Neuronal stem cell (in vitro differentiated cells): ENCODE results near the gene SERPINC1.

Experiments
- DNase-seq: peaks from one replicate; pipeline ENCODE4 v3.0.0-alpha.2; 2013; ENCODE audit warnings: low spot score
- H2AFZ ChIP-seq: one replicate; pipeline ENCODE4 v1.6.1; 2013; ENCODE audit warnings: mild to moderate bottlenecking, low read length, inconsistent platforms
- H2AK5ac ChIP-seq: 2 replicates; pipeline ENCODE4 v1.6.1; 2013; ENCODE audit warnings: low read depth, mild to moderate bottlenecking, inconsistent platforms, low read length, moderate library complexity, mixed read lengths
- H2BK120ac ChIP-seq: 2 replicates; pipeline ENCODE4 v1.6.1; 2013; ENCODE audit warnings: low read depth, mild to moderate bottlenecking, inconsistent platforms, low read length, moderate library complexity, mixed read lengths
- H2BK12ac ChIP-seq: one replicate; pipeline ENCODE4 v1.6.1; 2013; ENCODE audit warnings: low read length, inconsistent platforms
- H2BK15ac ChIP-seq: 2 replicates; pipeline ENCODE4 v1.6.1; 2013; ENCODE audit warnings: mild to moderate bottlenecking, low read length, inconsistent platforms, mixed read lengths
- H2BK5ac ChIP-seq: one replicate; pipeline ENCODE4 v1.6.1; 2013; ENCODE audit warnings: inconsistent platforms, mild to moderate bottlenecking, low read length, moderate library complexity
- H3K14ac ChIP-seq: one replicate; pipeline ENCODE4 v1.6.1; 2013; ENCODE audit warnings: low read length, inconsistent platforms
- H3K18ac ChIP-seq: 2 replicates; pipeline ENCODE4 v1.6.1; 2013; ENCODE audit warnings: low read length, inconsistent platforms
- H3K23ac ChIP-seq: 2 replicates; pipeline ENCODE4 v1.6.1; 2013; ENCODE audit warnings: low read depth, mild to moderate bottlenecking, mixed read lengths, low read length, inconsistent platforms; ENCODE audit not compliant: poor library complexity
- H3K27ac ChIP-seq: replicated peaks from 3 replicates; pipeline ENCODE4 v1.5.1; 2013; ENCODE audit warnings: low read length, inconsistent platforms
- H3K27me3 ChIP-seq, 3 experiments: 2 replicates each; pipeline ENCODE4 v1.6.1; 2013; ENCODE audit warnings: low read length in 3 of 3, mild to moderate bottlenecking in 2 of 3, inconsistent platforms in 1 of 3, low read depth in 1 of 3, mixed read lengths in 1 of 3, moderate library complexity in 1 of 3; ENCODE audit not compliant: control insufficient read depth in 3 of 3, insufficient read depth in 3 of 3
- H3K36me3 ChIP-seq, 2 donors: replicated peaks in 1 of 2; 2 replicates each; pipeline ENCODE4 v1.6.1; 2013; ENCODE audit warnings: low read length in 2 of 2; ENCODE audit not compliant: control insufficient read depth in 2 of 2, insufficient read depth in 2 of 2
- H3K4ac ChIP-seq: 2 replicates; pipeline ENCODE4 v1.6.1; 2013; ENCODE audit warnings: inconsistent platforms, mild to moderate bottlenecking, low read length, moderate library complexity
- H3K4me1 ChIP-seq, 2 donors: 1 replicate in 1 of 2; 2 replicates in 1 of 2; pipeline ENCODE4 v1.6.1; 2013; ENCODE audit warnings: low read length in 2 of 2, low read depth in 1 of 2; ENCODE audit not compliant: control insufficient read depth in 2 of 2, insufficient read depth in 1 of 2
- H3K4me2 ChIP-seq: one replicate; pipeline ENCODE4 v1.6.1; 2013; ENCODE audit warnings: mild to moderate bottlenecking, low read length, inconsistent platforms; ENCODE audit not compliant: insufficient read depth, poor library complexity, severe bottlenecking
- H3K4me3 ChIP-seq, 2 donors: 2 replicates each; pipeline ENCODE4 v1.5.1; 2013; ENCODE audit warnings: low read length in 2 of 2, mild to moderate bottlenecking in 2 of 2, inconsistent platforms in 1 of 2, moderate library complexity in 1 of 2
- H3K79me1 ChIP-seq: one replicate; pipeline ENCODE4 v1.6.1; 2013; ENCODE audit warnings: low read depth, mild to moderate bottlenecking, inconsistent platforms, low read length, moderate library complexity
- H3K9ac ChIP-seq: one replicate; pipeline ENCODE4 v1.6.1; 2013; ENCODE audit warnings: mild to moderate bottlenecking, low read depth, low read length, inconsistent platforms; ENCODE audit not compliant: poor library complexity
- H3K9me3 ChIP-seq, 2 donors: replicated peaks in 1 of 2; 2 replicates each; pipeline versions ENCODE3 to v1.6.1; 2013; ENCODE audit warnings: low read length in 2 of 2, mild to moderate bottlenecking in 2 of 2, inconsistent platforms in 1 of 2, low read depth in 1 of 2, mixed read lengths in 1 of 2, moderate library complexity in 1 of 2; ENCODE audit not compliant: control insufficient read depth in 2 of 2, insufficient read depth in 1 of 2
- H4K8ac ChIP-seq: one replicate; pipeline ENCODE4 v1.6.1; 2013; ENCODE audit warnings: low read depth, mild to moderate bottlenecking, inconsistent platforms, low read length, moderate library complexity
- H4K91ac ChIP-seq: one replicate; pipeline ENCODE4 v1.6.1; 2013; ENCODE audit warnings: low read length, low read depth, mild to moderate bottlenecking, inconsistent platforms; ENCODE audit not compliant: poor library complexity
- WGBS, 2 donors: extraction: QIAGEN DNeasy Blood & Tissue Kit; methylation state at CpG; one replicate each; pipeline ENCODE4 v1.1.7; 2013; ENCODE audit warnings: missing lambda C conversion rate in 2 of 2, mixed read lengths in 1 of 2; ENCODE audit not compliant: insufficient read length in 2 of 2, insufficient replicate concordance in 1 of 2; ENCODE audit errors: extremely low coverage in 2 of 2; 5-methylcytosine and 5-hydroxymethylcytosine counted together

Gene SERPINC1

DNA sequence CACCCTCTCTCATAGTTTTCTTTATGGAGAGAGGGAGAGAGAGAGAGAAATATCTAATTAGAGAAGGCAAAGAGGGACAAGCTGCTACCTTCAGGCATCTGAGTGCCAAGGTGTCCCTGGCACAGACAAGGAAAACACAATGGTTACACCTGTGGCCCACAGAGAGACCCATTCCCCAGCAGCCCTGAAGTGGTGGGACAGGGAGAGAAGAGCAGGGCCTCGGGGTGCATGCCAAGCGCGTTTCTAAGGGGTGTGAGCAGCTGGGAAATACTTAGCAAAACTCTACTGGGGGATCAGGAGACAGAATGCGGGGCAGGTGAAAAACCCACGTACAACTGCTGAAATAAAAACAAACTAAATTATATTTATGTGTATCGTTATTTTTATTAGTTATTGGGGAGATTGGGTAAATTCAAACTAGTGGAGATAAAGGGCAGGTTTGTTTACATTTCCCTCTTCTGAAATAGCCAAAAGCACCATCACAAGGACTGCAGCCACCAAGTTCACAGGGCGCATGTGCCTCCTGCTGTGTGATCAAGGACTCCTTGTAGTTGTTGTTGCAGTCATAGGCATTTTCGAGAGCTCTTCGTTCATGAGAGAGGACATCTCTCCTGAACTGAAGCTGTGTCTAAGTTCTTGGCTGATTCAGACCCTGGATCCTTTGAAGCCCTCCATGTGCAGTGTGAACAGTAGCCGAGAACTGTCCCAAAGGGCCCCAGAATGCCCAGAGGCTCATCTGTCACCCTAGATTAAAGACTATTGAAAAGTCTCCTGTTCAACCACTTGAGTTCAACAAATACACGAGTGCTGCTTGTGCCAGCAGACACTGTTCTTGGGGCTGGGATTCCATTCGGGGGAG is 737 bp upstream of the SERPINC1 start:
- H2BK15ac ChIP-seq: no peak overlapping the region
- H3K79me1 ChIP-seq: no peaks in the 10 kb centered on the region
- no peaks in the 10 kb centered on the region for H3K27me3 ChIP-seq
- no peak overlapping the region for H3K18ac ChIP-seq
- WGBS, 2 donors: 100% methylated on average over 1 of the region's 12 CpGs; no CpG with 5 or more reads in 1 of the 2 donors
- H2BK5ac ChIP-seq: no peak overlapping the region
- H4K91ac ChIP-seq: no peak overlapping the region
- H3K23ac ChIP-seq: no peak overlapping the region
- no peaks in the 10 kb centered on the region for H3K4me1 ChIP-seq
- no peak overlapping the region for H3K9ac ChIP-seq
- no peaks in the 10 kb centered on the region for H3K36me3 ChIP-seq
- no peak overlapping the region for H2AK5ac ChIP-seq
- H2BK12ac ChIP-seq: no peak overlapping the region
- DNase-seq: no peak
- no peak overlapping the region for H3K27ac ChIP-seq
- no peak overlapping the region for H2AFZ ChIP-seq
- H2BK120ac ChIP-seq: no peak overlapping the region
- H3K4ac ChIP-seq: no peak overlapping the region
- H4K8ac ChIP-seq: no peak overlapping the region
- no peak overlapping the region for H3K4me2 ChIP-seq
- H3K9me3 ChIP-seq: no peaks in the 10 kb centered on the region
- H3K4me3 ChIP-seq: no peak overlapping the region
- no peak overlapping the region for H3K14ac ChIP-seq

DNA sequence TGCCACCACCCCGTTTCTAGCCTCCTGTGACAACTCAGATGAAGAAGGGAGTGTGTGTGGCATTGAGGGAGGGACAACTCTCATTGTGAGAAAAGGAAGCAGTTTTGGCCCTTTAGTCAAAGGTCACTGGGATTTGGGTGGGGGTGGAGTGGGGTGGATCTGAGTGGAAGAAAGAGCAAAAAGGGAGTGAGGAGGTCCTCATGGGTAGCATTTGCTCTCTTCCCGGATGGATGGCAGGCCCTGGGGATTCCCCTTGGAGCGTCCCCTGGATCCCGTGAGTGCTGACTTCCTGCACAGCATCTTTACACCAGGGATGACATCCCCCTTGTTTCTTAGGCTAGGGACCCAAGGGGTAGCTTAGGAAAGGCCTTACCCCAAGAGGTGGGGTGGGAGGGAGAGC is 460 bp downstream of the SERPINC1 start:
- DNase-seq: no peak
- no peak overlapping the region for H3K14ac ChIP-seq
- no peaks in the 10 kb centered on the region for H3K27me3 ChIP-seq
- no peaks in the 10 kb centered on the region for H3K4me1 ChIP-seq
- no peak overlapping the region for H2BK120ac ChIP-seq
- WGBS, 2 donors: no CpG with 5 or more reads among the region's 4 CpGs
- no peak overlapping the region for H2AK5ac ChIP-seq
- H3K9ac ChIP-seq: no peak overlapping the region
- H3K4me3 ChIP-seq: no peak overlapping the region
- H3K79me1 ChIP-seq: no peaks in the 10 kb centered on the region
- H3K27ac ChIP-seq: no peak overlapping the region
- H2BK15ac ChIP-seq: no peak overlapping the region
- no peak overlapping the region for H4K91ac ChIP-seq
- H3K4ac ChIP-seq: no peak overlapping the region
- H3K9me3 ChIP-seq: no peaks in the 10 kb centered on the region
- no peak overlapping the region for H2BK12ac ChIP-seq
- H2BK5ac ChIP-seq: no peak overlapping the region
- no peak overlapping the region for H3K18ac ChIP-seq
- H3K23ac ChIP-seq: no peak overlapping the region
- H2AFZ ChIP-seq: no peak overlapping the region
- H4K8ac ChIP-seq: no peak overlapping the region
- no peaks in the 10 kb centered on the region for H3K36me3 ChIP-seq
- no peak overlapping the region for H3K4me2 ChIP-seq

DNA sequence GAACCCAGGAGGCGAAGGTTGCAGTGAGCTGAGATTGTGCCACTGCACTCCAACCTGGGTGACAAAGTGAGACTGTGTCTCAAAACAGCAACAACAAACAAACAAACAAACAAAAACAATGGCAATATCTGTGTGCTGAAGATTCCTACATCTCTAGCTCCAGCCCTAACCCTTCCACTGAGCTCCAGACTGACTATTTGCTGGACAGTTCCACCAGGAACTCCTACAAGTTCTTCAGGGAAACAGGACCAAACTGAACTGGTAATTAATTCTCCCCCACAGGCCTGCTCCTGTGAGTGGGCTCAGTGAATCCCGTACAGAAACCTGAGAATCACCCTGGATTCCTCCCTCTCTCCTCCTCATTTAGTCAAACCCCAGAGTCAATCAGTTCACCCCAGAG is 1.5 kb downstream of the SERPINC1 start:
- no CpG with 5 or more reads among the region's 2 CpGs for WGBS, 2 donors
- H3K36me3 ChIP-seq: no peaks in the 10 kb centered on the region
- no peak overlapping the region for H3K4me3 ChIP-seq
- no peak overlapping the region for H3K4ac ChIP-seq
- H3K4me1 ChIP-seq: no peaks in the 10 kb centered on the region
- no peak overlapping the region for H3K18ac ChIP-seq
- no peak overlapping the region for H3K9ac ChIP-seq
- H3K9me3 ChIP-seq: no peaks in the 10 kb centered on the region
- DNase-seq: no peak
- no peak overlapping the region for H3K4me2 ChIP-seq
- no peak overlapping the region for H3K23ac ChIP-seq
- no peak overlapping the region for H2BK120ac ChIP-seq
- H4K8ac ChIP-seq: no peak overlapping the region
- no peak overlapping the region for H2AFZ ChIP-seq
- no peaks in the 10 kb centered on the region for H3K79me1 ChIP-seq
- H2AK5ac ChIP-seq: no peak overlapping the region
- no peaks in the 10 kb centered on the region for H3K27me3 ChIP-seq
- H2BK5ac ChIP-seq: no peak overlapping the region
- no peak overlapping the region for H2BK15ac ChIP-seq
- H2BK12ac ChIP-seq: no peak overlapping the region
- H3K27ac ChIP-seq: no peak overlapping the region
- no peak overlapping the region for H3K14ac ChIP-seq
- no peak overlapping the region for H4K91ac ChIP-seq

DNA sequence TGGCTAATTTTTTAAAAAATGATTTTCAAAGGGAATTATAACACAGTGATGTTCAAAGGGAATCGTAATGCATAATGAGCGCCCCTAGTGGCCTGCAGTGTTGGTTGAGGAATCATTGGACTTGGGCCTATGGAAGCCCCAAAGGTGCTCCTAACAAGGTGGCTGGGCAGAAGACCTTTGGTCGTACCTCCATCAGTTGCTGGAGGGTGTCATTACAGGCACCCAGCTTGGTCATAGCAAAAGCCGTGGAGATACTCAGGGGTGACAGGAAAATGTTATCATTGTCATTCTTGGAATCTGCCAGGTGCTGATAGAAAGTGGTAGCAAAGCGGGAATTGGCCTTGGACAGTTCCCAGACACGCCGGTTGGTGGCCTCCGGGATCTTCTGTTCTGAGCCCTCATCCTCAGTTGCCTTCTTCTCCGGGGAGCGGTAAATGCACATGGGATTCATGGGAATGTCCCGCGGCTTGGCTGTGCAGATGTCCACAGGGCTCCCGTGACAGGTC is 2.7 kb downstream of the SERPINC1 start:
- Histone ChIP-seq H3K79me1 (no peaks in the 10 kb centered on the region), H4K8ac (no peak overlapping the region), H3K27me3 (no peaks in the 10 kb centered on the region), H3K4me1 (no peaks in the 10 kb centered on the region), H2AK5ac (no peak overlapping the region), H2BK15ac (no peak overlapping the region), H2AFZ (no peak overlapping the region), H3K23ac (no peak overlapping the region), H3K4me2 (no peak overlapping the region), H2BK5ac (no peak overlapping the region), H2BK12ac (no peak overlapping the region), H3K4me3 (no peak overlapping the region), H2BK120ac (no peak overlapping the region), H3K14ac (no peak overlapping the region), H3K27ac (no peak overlapping the region), H3K9me3 (no peaks in the 10 kb centered on the region), H3K9ac (no peak overlapping the region), H3K18ac (no peak overlapping the region), H3K4ac (no peak overlapping the region), H3K36me3 (no peaks in the 10 kb centered on the region), H4K91ac (no peak overlapping the region)
- DNase-seq: no peak
- no CpG with 5 or more reads among the region's 13 CpGs for WGBS, 2 donors
